GM12878 (cell line): ENCODE data around the gene KCNJ18. TPM values are rescaled to one million over a fixed set of nuclear protein-coding genes. Genes with fewer than 3 reads are reported as not detected.

Source experiments
- ATAC-seq: fragments of 200-7000 bp; cut with Tn5 transposase; 3 replicates; pipeline ENCODE4 v1.9.1; 2020; ENCODE audit warnings: mild to moderate bottlenecking, moderate library complexity
- BruUV-seq: library from RNA; stranded (reverse); fragments of 400-500 nt; replicated peaks from 2 replicates; lab custom pipeline; 2021; lab: Mats Ljungman, UMichigan
- CTCF ChIA-PET: fragments of 300-600 bp; sonication (Branson Sonifier 250); formaldehyde crosslinking; extraction: SDS; loops from one replicate; lab custom pipeline; 2021; ENCODE audit warnings: inconsistent platforms; lab: Yijun Ruan, JAX
- POLR2A ChIA-PET: fragments of 350-600 bp; formaldehyde crosslinking; extraction: SDS; loops from one replicate; lab custom pipeline; 2021; ENCODE audit warnings: inconsistent platforms; lab: Charles Lee
- RAD21 ChIA-PET: fragments of 300-600 bp; sonication (Branson Sonifier 250); formaldehyde crosslinking; loops from one replicate; lab custom pipeline; 2023; ENCODE audit warnings: antibody characterized with exemption; ENCODE audit not compliant: unreplicated experiment; lab: Charles Lee
- SMC1A ChIA-PET: fragments of 300-600 bp; sonication (Branson Sonifier 250); formaldehyde crosslinking; loops from one replicate; lab custom pipeline; 2023; ENCODE audit not compliant: unreplicated experiment, uncharacterized antibody; lab: Charles Lee
- DNase-seq: peaks from one replicate; pipeline ENCODE4 v3.0.0-alpha.2; 2011; ENCODE audit warnings: low read depth, low spot score
- FAIRE-seq: peaks from 3 replicates; lab custom pipeline; 2011; peaks lifted over from hg19 to GRCh38; lab: Jason Lieb, UNC
- H2AFZ ChIP-seq: 2 replicates; pipeline ENCODE4 v1.6.0; 2011; ENCODE audit warnings: low read depth, low read length, control low read depth; ENCODE audit not compliant: control insufficient read depth
- H3K27ac ChIP-seq: 2 replicates; pipeline ENCODE4 v1.5.1; 2011; ENCODE audit warnings: control low read depth; ENCODE audit not compliant: control insufficient read depth, insufficient read depth
- H3K27me3 ChIP-seq, 2 experiments: replicated peaks in 1 of 2; 2 replicates each; pipeline versions ENCODE4 v1.6.0 to v1.6.1; 2011; ENCODE audit warnings: low read length in 1 of 2; ENCODE audit not compliant: control insufficient read depth in 2 of 2, insufficient read depth in 2 of 2
- H3K36me3 ChIP-seq, 2 experiments: 2 replicates each; pipeline ENCODE4 v1.5.1; 2011; ENCODE audit warnings: low read length in 1 of 2; ENCODE audit not compliant: control insufficient read depth in 2 of 2, insufficient read depth in 2 of 2
- H3K4me1 ChIP-seq: 2 replicates; pipeline ENCODE4 v1.6.1; 2011; ENCODE audit warnings: mild to moderate bottlenecking, low read length, moderate library complexity, mixed read lengths; ENCODE audit not compliant: control insufficient read depth, insufficient read depth
- H3K4me2 ChIP-seq: 2 replicates; pipeline ENCODE4 v1.6.0; 2011; ENCODE audit warnings: control low read depth; ENCODE audit not compliant: control insufficient read depth, insufficient read depth
- H3K4me3 ChIP-seq: fragments of 200-600 bp; sonication (generic); 2 replicates; pipeline ENCODE4 v1.5.1; 2016
- H3K79me2 ChIP-seq: 2 replicates; pipeline ENCODE4 v1.6.0; 2011; ENCODE audit warnings: low read length; ENCODE audit not compliant: control insufficient read depth, insufficient read depth
- H3K9ac ChIP-seq: 2 replicates; pipeline ENCODE4 v1.8.0; 2011; ENCODE audit warnings: low read length, control low read depth, mixed read lengths; ENCODE audit not compliant: control insufficient read depth, insufficient read depth
- H3K9me3 ChIP-seq: replicated peaks from 3 replicates; pipeline ENCODE4 v1.5.1; 2011; ENCODE audit warnings: mild to moderate bottlenecking, low read length; ENCODE audit not compliant: control insufficient read depth, insufficient read depth
- H4K20me1 ChIP-seq: 2 replicates; pipeline ENCODE4 v1.6.0; 2011; ENCODE audit not compliant: control insufficient read depth, insufficient read depth
- BHLHE40 ChIP-seq, 2 experiments: fragments of 450-650 bp in 1 of 2; IDR thresholded peaks; 2 replicates each; pipeline ENCODE4 v1.6.1; 2011 to 2017; ENCODE audit warnings: low read depth in 2 of 2, borderline replicate concordance in 1 of 2, improper control_type of control experiment in 1 of 2, low read length in 1 of 2, mild to moderate bottlenecking in 1 of 2
- BMI1 ChIP-seq: fragments of 450-650 bp; IDR thresholded peaks from 2 replicates; pipeline ENCODE4 v1.6.1; 2016; ENCODE audit warnings: mild to moderate bottlenecking, moderate library complexity, borderline replicate concordance
- E4F1 ChIP-seq: fragments of 450-650 bp; IDR thresholded peaks from 2 replicates; pipeline ENCODE4 v1.6.1; 2018; ENCODE audit warnings: borderline replicate concordance, mild to moderate bottlenecking; ENCODE audit not compliant: partially characterized antibody
- FOS ChIP-seq: IDR thresholded peaks from 3 replicates; pipeline ENCODE4 v1.6.1; 2011; ENCODE audit warnings: borderline replicate concordance; ENCODE audit not compliant: insufficient read length; ENCODE audit errors: extremely low read depth
- GATAD2B ChIP-seq: fragments of 450-650 bp; conservative IDR thresholded peaks from 2 replicates; pipeline ENCODE4 v1.6.1; 2017; ENCODE audit warnings: low read depth, mild to moderate bottlenecking, moderate library complexity
- JUNB ChIP-seq: IDR thresholded peaks from 2 replicates; pipeline ENCODE4 v1.6.1; 2016; ENCODE audit warnings: antibody characterized with exemption, mild to moderate bottlenecking
- LARP7 ChIP-seq: fragments of 450-650 bp; IDR thresholded peaks from 2 replicates; pipeline ENCODE4 v1.6.1; 2017; ENCODE audit warnings: mild to moderate bottlenecking
- MXI1 ChIP-seq: fragments of 150-350 bp; IDR thresholded peaks from 2 replicates; pipeline ENCODE4 v1.6.1; 2011; ENCODE audit warnings: low read depth, mild to moderate bottlenecking, inconsistent platforms, low read length, improper control_type of control experiment
- NR2C1 ChIP-seq: fragments of 450-650 bp; IDR thresholded peaks from 2 replicates; pipeline ENCODE4 v1.6.1; 2017; ENCODE audit warnings: antibody characterized with exemption, mild to moderate bottlenecking, moderate library complexity
- NRF1 ChIP-seq: conservative IDR thresholded peaks from 2 replicates; pipeline ENCODE4 v1.6.1; 2011; ENCODE audit warnings: mild to moderate bottlenecking, low read depth, low read length, improper control_type of control experiment
- SREBF1 ChIP-seq: IDR thresholded peaks from 2 replicates; pipeline ENCODE4 v1.6.1; 2012; ENCODE audit warnings: mild to moderate bottlenecking, low read length
- STAT3 ChIP-seq: IDR thresholded peaks from 2 replicates; pipeline ENCODE4 v1.6.1; 2011; ENCODE audit warnings: low read depth, low read length, improper control_type of control experiment
- TARDBP ChIP-seq: IDR thresholded peaks from 2 replicates; pipeline ENCODE4 v1.6.1; 2016; ENCODE audit warnings: borderline replicate concordance
- TCF7 ChIP-seq: IDR thresholded peaks from 2 replicates; pipeline ENCODE4 v1.6.1; 2014; ENCODE audit warnings: antibody characterized with exemption, borderline replicate concordance
- WRNIP1 ChIP-seq: IDR thresholded peaks from 2 replicates; pipeline ENCODE4 v1.6.1; 2011; ENCODE audit warnings: low read depth, low read length, improper control_type of control experiment, borderline replicate concordance
- ZBTB33 ChIP-seq: fragments of 450-650 bp; IDR thresholded peaks from 2 replicates; pipeline ENCODE4 v1.6.1; 2017; ENCODE audit warnings: mild to moderate bottlenecking
- WGBS: methylation state at CpG from one replicate; pipeline ENCODE4 v1.1.6; 2016; ENCODE audit warnings: low lambda C conversion rate; ENCODE audit not compliant: insufficient replicate concordance, insufficient coverage; ENCODE audit errors: missing lambda C conversion rate; 5-methylcytosine and 5-hydroxymethylcytosine counted together
- in situ Hi-C: fragments of 300-500 bp; cut with MboI; formaldehyde crosslinking; loops from 9 replicates; pipeline ENCODE4 v1.14.3; 2018; ENCODE audit warnings: mixed read lengths
- intact Hi-C: fragments of 100-400 bp; cut with micrococcal nuclease; formaldehyde crosslinking; loops from one replicate; pipeline ENCODE4 v1.14.2; 2022; ENCODE audit not compliant: unreplicated experiment
- polyA plus RNA-seq, 11 experiments: library from polyadenylated mRNA; depleted of rRNA in 4 of 11; unstranded in 6 of 11; stranded (reverse) in 5 of 11; fragments of >200 nt; fragmentation: Nextera tagmentation in 4 of 11; fragmentation: Illumina TruSeq in 1 of 11; extraction: Ambion mirVana in 4 of 11; extraction: Trizol in 1 of 11; gene quantifications; 1 replicate in 1 of 11; 2 replicates in 10 of 11; pipeline versions ENCODE4 v1.2.1 to v1.2.3, GENCODE V29; 2011 to 2016; ENCODE audit warnings: inconsistent platforms in 2 of 11, missing spikeins in 2 of 11, low read depth in 1 of 11
- total RNA-seq, 4 experiments: library from RNA; depleted of rRNA in 3 of 4; stranded (reverse); fragments of >200 nt in 3 of 4; fragmentation: Illumina TruSeq in 1 of 4; extraction: Trizol in 1 of 4; gene quantifications; 2 replicates each; pipeline versions ENCODE4 v1.2.1 to v1.2.3, GENCODE V29; 2013 to 2021

The KCNJ18 gene
- total and polyA plus RNA-seq, 10 of the 15 experiments (the other 5 are each of a cell fraction or from before 2014, with no cell fraction given): not detected

- SMC1A ChIA-PET: no interaction called here
- DNase-seq: no peak
- TF ChIP-seq MXI1: no peak
- TF ChIP-seq BHLHE40 (IDR thresholded peaks at IDR 0.05; ENCODE audit: borderline replicate concordance in 1 of 2, low read depth in 2 of 2, low read length in 1 of 2): no peak
- no peak for TF ChIP-seq ZBTB33
- TF ChIP-seq GATAD2B: no peak
- no peak for TF ChIP-seq NR2C1
- TF ChIP-seq SREBF1: no peak
- no peak for TF ChIP-seq WRNIP1
- no peak for TF ChIP-seq TCF7
- no peak for TF ChIP-seq E4F1
- no peak for TF ChIP-seq FOS
- no peak for TF ChIP-seq NRF1
- TF ChIP-seq JUNB: no peak
- no peak for TF ChIP-seq STAT3
- TF ChIP-seq BMI1: no peak
- TF ChIP-seq TARDBP: no peak
- TF ChIP-seq LARP7: no peak
These were observed 15.8 kb upstream of the KCNJ18 start for GRCh38 chr17:21676281-21677111.

More at GRCh38 chr17:21676281-21677111, 15.8 kb upstream of the KCNJ18 start:
- FAIRE-seq (no peak), ATAC-seq (no peak)
- Histone ChIP-seq H3K36me3 (no peaks in the 10 kb centered on the region), H3K4me2 (no peak overlapping the region), H3K9me3 (no peaks in the 10 kb centered on the region; the same call in 2 of the 3 replicates), H3K79me2 (no peaks in the 10 kb centered on the region), H3K4me1 (no peaks in the 10 kb centered on the region), H2AFZ (no peak overlapping the region), H3K27me3 (no peaks in the 10 kb centered on the region), H3K9ac (no peak overlapping the region), H4K20me1 (no peaks in the 10 kb centered on the region), H3K27ac (no peak overlapping the region), H3K4me3 (no peak overlapping the region)
- in situ Hi-C loops (loop anchor here (25.0 kb wide), 1 partner anchor 89 kb away; no protein-coding TSS in a partner anchor), intact Hi-C loops (no loop called here)
- WGBS: 47% methylated on average over 30 of the region's 30 CpGs
- RAD21 ChIA-PET: no interaction called here
- BruUV-seq: no TSS peak
- CTCF ChIA-PET: no interaction called here
- POLR2A ChIA-PET: no interaction called here
